Measurements from ENCODE around the gene ANKRD18A. TPM values are rescaled to one million over a fixed set of nuclear protein-coding genes. Genes with fewer than 3 reads are reported as not detected.

ANKRD18A gene
- total RNA-seq: under 0.01 TPM

DNA sequence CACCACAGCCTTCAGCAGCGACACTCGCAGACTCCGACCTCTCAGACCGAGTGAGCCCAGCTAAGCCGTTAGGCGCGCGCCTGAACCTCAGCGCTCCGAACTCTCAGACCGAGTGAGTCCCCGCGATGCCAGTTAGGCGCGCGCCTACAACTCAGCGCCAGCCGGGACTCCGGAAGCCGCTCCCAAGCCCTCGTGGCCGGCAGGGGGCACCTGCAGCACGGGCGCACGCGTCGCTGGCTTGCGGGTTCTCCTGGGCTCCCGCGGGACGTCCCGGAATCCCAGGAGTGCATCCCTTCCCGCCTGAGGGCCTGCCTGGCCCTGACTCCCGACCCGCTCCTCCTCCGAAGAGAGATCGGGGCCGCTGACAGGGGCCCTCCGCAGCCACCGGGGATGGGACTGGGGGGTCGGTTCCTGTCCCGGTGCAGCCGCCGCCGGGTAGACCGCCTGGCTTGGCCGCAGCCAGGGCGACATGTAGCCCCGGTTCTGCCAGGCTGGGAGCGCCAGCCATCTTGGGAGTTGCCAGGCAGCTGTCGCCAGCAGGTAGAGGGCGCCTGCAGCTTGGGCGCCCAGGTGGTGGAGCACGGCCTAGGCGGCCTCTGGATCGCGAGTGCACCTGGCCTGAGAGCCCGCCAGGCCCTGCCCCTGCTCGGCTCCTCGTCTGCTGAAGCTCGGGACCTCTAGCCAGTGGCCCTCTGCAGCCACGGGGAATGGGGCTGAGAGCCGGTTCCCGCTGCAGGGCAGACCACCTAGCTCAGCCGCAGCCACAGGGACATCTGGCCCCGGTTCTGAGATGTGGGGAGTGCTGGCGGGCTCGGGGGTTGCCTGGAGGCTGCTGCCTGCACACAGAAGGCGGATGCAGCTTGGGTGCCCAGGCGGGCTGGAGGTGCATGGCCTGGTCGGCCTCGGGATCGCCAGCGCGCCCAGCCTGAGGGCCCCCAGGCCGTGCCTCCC is at the start of gene ANKRD18A:
Gene ANKRD18A, minus strand, starts transcription at position 114 of the 951 bp plus-strand sequence. CDS start 311 bp downstream, outside the sequence.
- H3K9ac ChIP-seq (ENCODE audit: low read depth in 1 of 3, low read length in 3 of 3): no peak within 1 kb of the TSS
- H3K4me1 ChIP-seq (ENCODE audit: control insufficient read depth in 3 of 3, insufficient read depth in 3 of 3, low read length in 3 of 3): peaks cover 0 to 11% (median 8%) of the 10 kb centered on the region in 3 donors
- peaks cover 19 to 41% (median 41%) of the 10 kb centered on the region in 3 donors for H3K27me3 ChIP-seq (ENCODE audit: control insufficient read depth in 3 of 3, insufficient read depth in 3 of 3, low read length in 3 of 3)
- H3K9me3 ChIP-seq (ENCODE audit: control insufficient read depth in 3 of 3, low read length in 3 of 3): peaks cover 0 to 16% (median 2%) of the 10 kb centered on the region in 3 donors
- no peaks in the 10 kb centered on the region for H3K36me3 ChIP-seq (ENCODE audit: control insufficient read depth in 3 of 3, insufficient read depth in 3 of 3, low read length in 3 of 3)
- peak within 1 kb of the TSS in 2 of 3 donors; percentile 14 to 45 for H3K4me3 ChIP-seq (ENCODE audit: low read length in 3 of 3)
- no peak within 1 kb of the TSS for H3K27ac ChIP-seq (ENCODE audit: low read depth, low read length)

DNA sequence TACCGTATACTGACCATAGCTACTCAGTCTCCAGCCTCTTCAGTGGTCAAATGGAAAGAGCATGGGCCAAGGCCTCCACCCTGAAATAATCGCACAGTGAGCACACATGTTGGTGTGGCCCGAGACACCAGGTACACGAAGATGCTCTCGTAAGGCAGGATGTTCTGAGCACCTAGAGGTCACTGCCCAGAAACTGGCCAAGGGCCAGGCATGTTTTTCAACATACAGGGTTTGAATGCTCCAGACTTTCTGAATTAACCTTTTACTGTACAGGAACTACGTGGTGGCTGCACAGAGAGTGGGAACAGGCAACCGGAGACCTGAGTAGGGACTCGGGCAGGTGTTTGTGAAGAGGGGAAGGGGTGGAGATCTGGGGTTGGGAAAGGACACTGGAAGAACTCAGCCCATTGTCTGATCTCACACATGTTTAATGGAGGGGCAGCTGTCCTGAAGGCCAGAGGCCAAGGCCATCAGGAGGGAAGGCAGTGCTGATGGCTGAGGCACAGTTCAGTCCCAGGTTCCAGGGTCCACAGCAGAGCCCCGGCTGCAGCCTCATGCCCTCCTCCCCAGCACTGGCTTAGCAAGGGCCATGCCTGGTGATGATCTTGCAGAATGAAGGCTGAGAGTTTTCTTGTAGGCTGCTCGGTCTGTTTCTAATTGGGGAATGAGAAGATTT is 48.5 kb upstream of the ANKRD18A start:
- no peak overlapping the region for H3K27ac ChIP-seq (ENCODE audit: low read depth, low read length)
- H3K36me3 ChIP-seq (ENCODE audit: control insufficient read depth in 3 of 3, insufficient read depth in 3 of 3, low read length in 3 of 3): no peaks in the 10 kb centered on the region
- H3K4me1 ChIP-seq (ENCODE audit: control insufficient read depth in 3 of 3, insufficient read depth in 3 of 3, low read length in 3 of 3): peaks cover 0 to 5% (median 3%) of the 10 kb centered on the region in 3 donors
- no peak overlapping the region for H3K4me3 ChIP-seq (ENCODE audit: low read length in 3 of 3)
- no peaks in the 10 kb centered on the region for H3K9me3 ChIP-seq (ENCODE audit: control insufficient read depth in 3 of 3, low read length in 3 of 3)
- no peaks in the 10 kb centered on the region for H3K27me3 ChIP-seq (ENCODE audit: control insufficient read depth in 3 of 3, insufficient read depth in 3 of 3, low read length in 3 of 3)
- H3K9ac ChIP-seq (ENCODE audit: low read depth in 1 of 3, low read length in 3 of 3): no peak overlapping the region

DNA sequence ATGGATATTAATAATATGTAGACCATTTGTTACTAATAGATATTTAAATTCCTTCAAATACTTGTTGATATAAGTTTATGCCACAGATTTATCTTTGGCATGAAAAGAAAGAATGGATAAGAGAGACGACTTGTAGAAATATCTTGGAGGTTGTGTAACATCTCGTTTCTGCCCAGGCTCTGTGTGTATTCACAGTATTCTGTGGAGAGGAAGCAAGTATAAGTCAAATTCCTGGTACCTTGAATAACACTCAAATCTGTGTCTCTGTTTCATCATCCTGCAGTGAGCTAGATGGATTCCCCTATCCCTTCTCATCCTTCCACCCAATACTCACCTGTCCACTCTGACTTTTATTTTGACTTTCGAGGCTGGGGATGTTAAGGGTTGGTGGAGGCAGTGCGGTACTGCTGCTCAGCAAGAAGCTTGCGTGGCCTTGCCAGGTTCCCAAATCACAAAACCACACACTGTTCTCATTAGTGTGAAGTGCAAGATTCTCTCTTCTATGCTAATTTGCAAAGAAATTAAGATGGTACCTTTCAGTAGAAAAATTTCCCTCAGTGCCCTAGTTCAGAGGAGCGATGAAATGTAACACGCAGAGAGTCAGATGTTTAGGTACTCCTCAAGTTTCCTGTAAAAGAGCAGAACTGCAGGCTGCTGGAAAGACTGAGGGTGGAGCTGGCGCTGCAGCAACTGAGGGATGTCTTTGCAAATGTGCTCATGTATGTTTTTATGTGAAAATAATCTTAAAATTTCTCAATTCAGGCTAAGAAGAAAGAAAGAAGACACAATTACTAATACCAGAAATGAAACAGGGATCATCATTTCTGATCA is 42.6 kb upstream of the ANKRD18A start:
- Histone ChIP-seq H3K9ac (ENCODE audit: low read depth in 1 of 3, low read length in 3 of 3) (no peak overlapping the region), H3K27ac (ENCODE audit: low read depth, low read length) (no peak overlapping the region), H3K4me1 (ENCODE audit: control insufficient read depth in 3 of 3, insufficient read depth in 3 of 3, low read length in 3 of 3) (no peaks in the 10 kb centered on the region)

DNA sequence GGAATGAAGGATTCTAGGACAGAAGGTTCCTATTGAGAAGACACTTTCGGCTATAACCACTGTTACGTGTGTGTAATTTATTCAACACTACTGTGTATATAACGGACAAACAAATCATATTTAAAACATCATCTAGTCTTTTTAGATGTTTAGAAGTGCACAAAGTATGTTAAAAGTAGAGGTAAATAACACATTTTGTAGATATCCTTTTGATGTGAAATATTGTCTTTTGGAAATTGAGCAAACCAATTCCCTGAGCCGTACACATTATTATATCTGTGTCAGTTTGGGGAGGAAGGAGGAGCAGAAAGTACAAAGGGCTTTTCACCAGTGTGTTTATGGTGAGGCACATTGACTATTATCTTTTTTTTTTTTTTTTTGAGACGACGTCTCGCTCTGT is 39.1 kb upstream of the ANKRD18A start:
- no peak overlapping the region for H3K4me3 ChIP-seq (ENCODE audit: low read length in 3 of 3)

More for the DNA sequence above, 42.6 kb upstream of the ANKRD18A start:
- Histone ChIP-seq H3K36me3 (ENCODE audit: control insufficient read depth in 3 of 3, insufficient read depth in 3 of 3, low read length in 3 of 3) (no peaks in the 10 kb centered on the region), H3K9me3 (ENCODE audit: control insufficient read depth in 3 of 3, low read length in 3 of 3) (no peaks in the 10 kb centered on the region), H3K27me3 (ENCODE audit: control insufficient read depth in 3 of 3, insufficient read depth in 3 of 3, low read length in 3 of 3) (no peaks in the 10 kb centered on the region), H3K4me3 (ENCODE audit: low read length in 3 of 3) (no peak overlapping the region)

DNA sequence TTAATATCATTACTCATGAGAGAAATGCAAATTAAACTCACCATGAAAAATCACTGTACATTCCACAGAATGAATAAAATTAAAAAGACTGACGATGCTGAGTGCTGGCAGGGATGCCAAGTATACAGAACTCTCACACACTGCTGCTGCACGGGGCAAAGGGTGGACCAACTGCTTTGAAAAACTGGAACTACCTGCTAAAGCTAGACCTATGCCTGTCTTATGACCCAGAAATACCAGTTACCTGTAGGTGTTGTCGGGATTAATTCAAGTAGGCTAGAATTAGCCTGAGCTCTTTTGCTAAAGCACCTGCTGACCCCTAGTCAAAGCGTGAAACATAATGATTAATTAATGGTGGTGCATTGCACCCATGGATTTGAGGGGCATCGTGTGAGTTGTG is 36.5 kb upstream of the ANKRD18A start:
- Histone ChIP-seq H3K27me3 (ENCODE audit: control insufficient read depth in 3 of 3, insufficient read depth in 3 of 3, low read length in 3 of 3) (peaks cover 0 to 3% (median 0%) of the 10 kb centered on the region in 3 donors), H3K36me3 (ENCODE audit: control insufficient read depth in 3 of 3, insufficient read depth in 3 of 3, low read length in 3 of 3) (no peaks in the 10 kb centered on the region), H3K27ac (ENCODE audit: low read depth, low read length) (no peak overlapping the region), H3K9ac (ENCODE audit: low read depth in 1 of 3, low read length in 3 of 3) (no peak overlapping the region), H3K4me3 (ENCODE audit: low read length in 3 of 3) (no peak overlapping the region), H3K9me3 (ENCODE audit: control insufficient read depth in 3 of 3, low read length in 3 of 3) (no peaks in the 10 kb centered on the region), H3K4me1 (ENCODE audit: control insufficient read depth in 3 of 3, insufficient read depth in 3 of 3, low read length in 3 of 3) (no peaks in the 10 kb centered on the region)

More for the DNA sequence above, 39.1 kb upstream of the ANKRD18A start:
- no peaks in the 10 kb centered on the region for H3K9me3 ChIP-seq (ENCODE audit: control insufficient read depth in 3 of 3, low read length in 3 of 3)
- H3K4me1 ChIP-seq (ENCODE audit: control insufficient read depth in 3 of 3, insufficient read depth in 3 of 3, low read length in 3 of 3): no peaks in the 10 kb centered on the region
- H3K36me3 ChIP-seq (ENCODE audit: control insufficient read depth in 3 of 3, insufficient read depth in 3 of 3, low read length in 3 of 3): no peaks in the 10 kb centered on the region
- peaks cover 0 to 3% (median 0%) of the 10 kb centered on the region in 3 donors for H3K27me3 ChIP-seq (ENCODE audit: control insufficient read depth in 3 of 3, insufficient read depth in 3 of 3, low read length in 3 of 3)
- H3K9ac ChIP-seq (ENCODE audit: low read depth in 1 of 3, low read length in 3 of 3): no peak overlapping the region
- H3K27ac ChIP-seq (ENCODE audit: low read depth, low read length): no peak overlapping the region

DNA sequence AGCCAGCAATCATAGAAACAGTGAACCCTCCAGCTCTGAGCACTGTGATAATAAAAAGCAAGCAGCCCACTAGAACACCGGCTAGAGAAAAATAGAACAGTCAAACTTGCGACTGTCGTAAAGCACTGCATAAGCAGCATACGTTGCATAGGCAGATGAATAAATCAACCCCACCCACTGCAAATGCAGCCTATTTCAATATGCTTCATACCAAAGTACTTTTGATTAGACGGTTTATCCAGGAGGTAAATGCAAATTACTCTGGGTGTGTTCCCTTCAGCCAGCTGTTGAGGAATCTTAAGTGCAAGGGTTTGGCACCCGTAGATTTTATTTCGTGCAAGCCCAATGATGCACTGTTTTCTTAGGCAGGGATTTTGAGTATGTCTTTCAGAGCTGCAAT is 32.1 kb upstream of the ANKRD18A start:
- no peak overlapping the region for H3K9ac ChIP-seq (ENCODE audit: low read depth in 1 of 3, low read length in 3 of 3)
- no peaks in the 10 kb centered on the region for H3K4me1 ChIP-seq (ENCODE audit: control insufficient read depth in 3 of 3, insufficient read depth in 3 of 3, low read length in 3 of 3)
- H3K36me3 ChIP-seq (ENCODE audit: control insufficient read depth in 3 of 3, insufficient read depth in 3 of 3, low read length in 3 of 3): no peaks in the 10 kb centered on the region
- H3K9me3 ChIP-seq (ENCODE audit: control insufficient read depth in 3 of 3, low read length in 3 of 3): no peaks in the 10 kb centered on the region
- no peak overlapping the region for H3K4me3 ChIP-seq (ENCODE audit: low read length in 3 of 3)
- H3K27me3 ChIP-seq (ENCODE audit: control insufficient read depth in 3 of 3, insufficient read depth in 3 of 3, low read length in 3 of 3): peaks cover 0 to 3% (median 0%) of the 10 kb centered on the region in 3 donors
- H3K27ac ChIP-seq (ENCODE audit: low read depth, low read length): no peak overlapping the region

DNA sequence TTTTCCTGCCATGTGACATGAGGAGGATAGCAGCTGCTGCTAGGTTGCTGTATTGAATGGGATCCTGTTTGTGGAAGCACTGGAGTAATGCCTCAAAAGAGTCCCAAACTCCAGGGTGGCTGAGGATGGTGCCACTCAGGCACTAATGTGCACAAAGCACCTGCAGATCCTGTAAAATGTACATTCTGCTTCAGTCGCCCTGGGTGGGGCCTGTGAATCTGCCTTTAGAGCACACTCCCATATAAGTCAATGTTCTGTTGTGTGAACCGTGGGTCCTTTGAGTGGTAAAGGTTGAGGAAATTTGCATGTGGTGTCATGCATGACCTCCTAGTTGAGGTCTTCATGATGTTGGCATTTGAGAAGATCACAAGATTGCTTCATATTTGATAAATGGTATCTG is 31.6 kb upstream of the ANKRD18A start:
- Histone ChIP-seq H3K27ac (ENCODE audit: low read depth, low read length) (no peak overlapping the region), H3K36me3 (ENCODE audit: control insufficient read depth in 3 of 3, insufficient read depth in 3 of 3, low read length in 3 of 3) (no peaks in the 10 kb centered on the region), H3K27me3 (ENCODE audit: control insufficient read depth in 3 of 3, insufficient read depth in 3 of 3, low read length in 3 of 3) (peaks cover 0 to 2% (median 0%) of the 10 kb centered on the region in 3 donors), H3K4me1 (ENCODE audit: control insufficient read depth in 3 of 3, insufficient read depth in 3 of 3, low read length in 3 of 3) (no peaks in the 10 kb centered on the region), H3K4me3 (ENCODE audit: low read length in 3 of 3) (no peak overlapping the region), H3K9ac (ENCODE audit: low read depth in 1 of 3, low read length in 3 of 3) (no peak overlapping the region), H3K9me3 (ENCODE audit: control insufficient read depth in 3 of 3, low read length in 3 of 3) (no peaks in the 10 kb centered on the region)

DNA sequence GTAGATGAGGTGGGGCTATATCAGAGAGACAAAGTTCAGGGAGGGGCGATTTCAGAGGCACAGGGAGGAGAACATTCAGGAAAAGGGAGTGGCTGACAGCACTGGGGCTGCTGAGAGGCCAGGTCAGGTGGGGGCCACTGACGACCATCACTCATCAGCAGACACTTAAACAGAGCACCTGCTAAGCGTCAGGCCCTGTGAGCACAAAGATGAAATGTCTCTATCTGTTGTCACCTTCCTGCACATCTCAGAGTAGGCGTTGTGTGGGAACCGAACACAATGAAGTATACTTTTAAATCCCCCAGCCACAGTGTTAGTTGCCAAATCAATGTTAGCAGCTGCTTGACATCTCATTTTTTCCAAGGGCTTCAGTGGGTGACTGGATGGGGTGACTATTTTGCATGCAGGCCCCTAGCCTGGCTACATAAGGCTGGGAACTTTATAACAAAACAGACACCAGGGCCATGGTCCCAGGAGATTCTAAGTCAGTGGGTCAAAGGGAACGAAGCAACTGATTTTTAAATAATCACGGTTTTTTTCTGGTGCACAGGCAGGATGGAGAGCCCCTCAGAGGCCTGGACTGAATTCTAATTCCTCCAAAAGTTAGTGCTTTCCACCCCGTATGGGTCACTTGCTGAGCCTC is 31.1 kb upstream of the ANKRD18A start:
- Histone ChIP-seq H3K9me3 (ENCODE audit: control insufficient read depth in 3 of 3, low read length in 3 of 3) (no peaks in the 10 kb centered on the region), H3K27ac (ENCODE audit: low read depth, low read length) (no peak overlapping the region), H3K4me1 (ENCODE audit: control insufficient read depth in 3 of 3, insufficient read depth in 3 of 3, low read length in 3 of 3) (no peaks in the 10 kb centered on the region), H3K36me3 (ENCODE audit: control insufficient read depth in 3 of 3, insufficient read depth in 3 of 3, low read length in 3 of 3) (no peaks in the 10 kb centered on the region), H3K27me3 (ENCODE audit: control insufficient read depth in 3 of 3, insufficient read depth in 3 of 3, low read length in 3 of 3) (no peaks in the 10 kb centered on the region), H3K4me3 (ENCODE audit: low read length in 3 of 3) (no peak overlapping the region), H3K9ac (ENCODE audit: low read depth in 1 of 3, low read length in 3 of 3) (no peak overlapping the region)

DNA sequence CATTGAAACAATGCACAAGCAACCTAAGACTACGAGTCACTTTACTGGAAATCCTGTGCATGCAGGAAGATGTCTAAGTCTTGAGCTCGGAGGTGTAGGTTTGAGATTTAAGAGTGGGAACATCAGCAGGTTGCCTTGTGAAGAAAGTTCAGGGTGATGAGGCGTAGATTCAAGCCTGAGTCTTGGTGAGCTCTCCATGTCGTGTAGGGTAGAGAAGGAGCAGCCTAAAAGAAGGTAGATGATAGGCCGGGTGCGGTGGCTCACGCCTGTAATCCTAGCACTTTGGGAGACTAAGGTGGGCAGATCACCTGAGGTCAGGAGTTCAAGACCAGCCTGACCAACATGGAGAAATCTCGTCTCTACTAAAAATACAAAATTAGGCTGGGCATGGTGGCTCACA is 30.2 kb upstream of the ANKRD18A start:
- no peaks in the 10 kb centered on the region for H3K27me3 ChIP-seq (ENCODE audit: control insufficient read depth in 3 of 3, insufficient read depth in 3 of 3, low read length in 3 of 3)
- no peaks in the 10 kb centered on the region for H3K4me1 ChIP-seq (ENCODE audit: control insufficient read depth in 3 of 3, insufficient read depth in 3 of 3, low read length in 3 of 3)
- no peaks in the 10 kb centered on the region for H3K36me3 ChIP-seq (ENCODE audit: control insufficient read depth in 3 of 3, insufficient read depth in 3 of 3, low read length in 3 of 3)
- no peaks in the 10 kb centered on the region for H3K9me3 ChIP-seq (ENCODE audit: control insufficient read depth in 3 of 3, low read length in 3 of 3)
- no peak overlapping the region for H3K4me3 ChIP-seq (ENCODE audit: low read length in 3 of 3)
- H3K27ac ChIP-seq (ENCODE audit: low read depth, low read length): no peak overlapping the region
- H3K9ac ChIP-seq (ENCODE audit: low read depth in 1 of 3, low read length in 3 of 3): no peak overlapping the region

Measured in skeletal muscle tissue (tissue), 4 donors.